ENCODE results near the gene MUC4. TPM values are rescaled to one million over a fixed set of nuclear protein-coding genes. Genes with fewer than 3 reads are reported as not detected.

Gene MUC4
- total and polyA plus RNA-seq, 9 of the 15 experiments (the other 6 are each of a cell fraction or from before 2014, with no cell fraction given), result under 0.01 to 0.21 (median 0.10) TPM; not detected in 4

DNA sequence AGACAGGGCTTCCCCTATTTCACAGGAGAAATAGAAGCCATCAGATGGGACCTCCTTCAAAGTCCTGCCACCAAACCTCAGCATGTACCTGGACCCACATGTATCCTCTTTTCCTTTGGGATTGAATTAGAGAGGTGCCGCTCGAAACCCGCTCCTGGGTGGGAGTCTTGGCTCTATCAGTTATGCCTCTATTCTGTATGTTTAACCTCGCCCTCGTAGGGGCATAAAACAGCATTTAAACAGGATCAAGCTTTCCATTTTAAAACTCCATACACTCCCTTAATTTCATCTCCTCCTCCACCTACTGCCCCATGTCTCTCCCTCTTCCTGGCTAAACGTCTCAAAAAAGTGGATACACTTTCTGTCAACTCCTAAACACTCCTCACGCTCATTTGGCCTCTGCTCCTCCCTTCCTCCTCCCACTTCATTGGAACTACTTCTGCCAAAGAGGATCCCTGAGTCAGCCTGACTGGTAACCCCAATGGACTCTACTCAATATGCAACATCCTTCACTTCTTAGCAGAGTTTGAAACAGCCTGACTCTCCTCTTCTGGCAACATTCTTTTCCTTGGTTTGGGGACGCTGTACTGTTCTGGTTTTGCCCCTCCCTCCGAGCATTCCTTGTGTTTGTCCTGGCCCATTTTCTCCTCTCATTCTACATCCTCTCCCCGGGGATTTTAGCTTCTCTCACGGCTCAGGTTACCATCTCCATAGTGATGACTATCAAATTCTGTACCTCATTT is 114.0 kb downstream of the MUC4 start (continued):
- TF ChIP-seq, protein P1, sequence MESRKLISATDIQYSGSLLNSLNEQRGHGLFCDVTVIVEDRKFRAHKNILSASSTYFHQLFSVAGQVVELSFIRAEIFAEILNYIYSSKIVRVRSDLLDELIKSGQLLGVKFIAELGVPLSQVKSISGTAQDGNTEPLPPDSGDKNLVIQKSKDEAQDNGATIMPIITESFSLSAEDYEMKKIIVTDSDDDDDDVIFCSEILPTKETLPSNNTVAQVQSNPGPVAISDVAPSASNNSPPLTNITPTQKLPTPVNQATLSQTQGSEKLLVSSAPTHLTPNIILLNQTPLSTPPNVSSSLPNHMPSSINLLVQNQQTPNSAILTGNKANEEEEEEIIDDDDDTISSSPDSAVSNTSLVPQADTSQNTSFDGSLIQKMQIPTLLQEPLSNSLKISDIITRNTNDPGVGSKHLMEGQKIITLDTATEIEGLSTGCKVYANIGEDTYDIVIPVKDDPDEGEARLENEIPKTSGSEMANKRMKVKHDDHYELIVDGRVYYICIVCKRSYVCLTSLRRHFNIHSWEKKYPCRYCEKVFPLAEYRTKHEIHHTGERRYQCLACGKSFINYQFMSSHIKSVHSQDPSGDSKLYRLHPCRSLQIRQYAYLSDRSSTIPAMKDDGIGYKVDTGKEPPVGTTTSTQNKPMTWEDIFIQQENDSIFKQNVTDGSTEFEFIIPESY (CRISPR knock-in tag; IDR thresholded peaks at IDR 0.05), result no peak
- TF ChIP-seq SOX6 (IDR thresholded peaks at IDR 0.05) (no peak), MECOM (CRISPR knock-in tag; IDR thresholded peaks at IDR 0.05) (peak; percentile 5; the same call in 1 of the 2 replicates), TCFL5 (CRISPR knock-in tag; conservative IDR thresholded peaks at IDR 0.05) (no peak), NELFE (IDR thresholded peaks at IDR 0.05; ENCODE audit: insufficient read depth, insufficient read length) (no peak), MIER1 (IDR thresholded peaks at IDR 0.05; ENCODE audit: low read depth) (0 out of 2 replicates have a peak, but pooled peaks have one; percentile 22), ZNF121 (CRISPR knock-in tag; conservative IDR thresholded peaks at IDR 0.05) (no peak), ZNF224 (CRISPR knock-in tag; IDR thresholded peaks at IDR 0.05) (no peak), ZNF407 (IDR thresholded peaks at IDR 0.05; ENCODE audit: low read depth) (no peak; the same call in 1 of the 2 replicates), POLR3A (IDR thresholded peaks at IDR 0.05; ENCODE audit: borderline replicate concordance, extremely low read depth, insufficient read depth, insufficient read length) (no peak), ZNF311 (CRISPR knock-in tag; IDR thresholded peaks at IDR 0.05) (no peak), ZNF143 (CRISPR knock-in tag; IDR thresholded peaks at IDR 0.05) (peak; percentile 48; the same call in 1 of the 2 replicates), SNRNP70 (optimal IDR thresholded peaks at IDR 0.05; ENCODE audit: low read depth, low read length) (no peak)
- TF ChIP-seq, protein P2, sequence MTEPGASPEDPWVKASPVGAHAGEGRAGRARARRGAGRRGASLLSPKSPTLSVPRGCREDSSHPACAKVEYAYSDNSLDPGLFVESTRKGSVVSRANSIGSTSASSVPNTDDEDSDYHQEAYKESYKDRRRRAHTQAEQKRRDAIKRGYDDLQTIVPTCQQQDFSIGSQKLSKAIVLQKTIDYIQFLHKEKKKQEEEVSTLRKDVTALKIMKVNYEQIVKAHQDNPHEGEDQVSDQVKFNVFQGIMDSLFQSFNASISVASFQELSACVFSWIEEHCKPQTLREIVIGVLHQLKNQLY (CRISPR knock-in tag; conservative IDR thresholded peaks at IDR 0.05), result no peak
- TF ChIP-seq, protein P3, sequence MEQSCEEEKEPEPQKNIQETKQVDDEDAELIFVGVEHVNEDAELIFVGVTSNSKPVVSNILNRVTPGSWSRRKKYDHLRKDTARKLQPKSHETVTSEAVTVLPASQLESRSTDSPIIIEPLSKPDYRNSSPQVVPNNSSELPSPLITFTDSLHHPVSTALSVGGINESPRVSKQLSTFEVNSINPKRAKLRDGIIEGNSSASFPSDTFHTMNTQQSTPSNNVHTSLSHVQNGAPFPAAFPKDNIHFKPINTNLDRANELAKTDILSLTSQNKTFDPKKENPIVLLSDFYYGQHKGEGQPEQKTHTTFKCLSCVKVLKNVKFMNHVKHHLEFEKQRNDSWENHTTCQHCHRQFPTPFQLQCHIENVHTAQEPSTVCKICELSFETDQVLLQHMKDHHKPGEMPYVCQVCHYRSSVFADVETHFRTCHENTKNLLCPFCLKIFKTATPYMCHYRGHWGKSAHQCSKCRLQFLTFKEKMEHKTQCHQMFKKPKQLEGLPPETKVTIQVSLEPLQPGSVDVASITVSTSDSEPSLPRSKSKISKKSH (CRISPR knock-in tag; IDR thresholded peaks at IDR 0.05), result no peak

Data from K562 (cell line).